Measurements from ENCODE around the gene LMOD1. TPM values are rescaled to one million over a fixed set of nuclear protein-coding genes. Genes with fewer than 3 reads are reported as not detected.
A peak's percentile ranks its signal among the peaks of the same experiment; 100 is the strongest.

Gene LMOD1
- total RNA-seq, 3 donors from 2014 or later, result 11.6 to 442 (median 37.4) TPM

DNA sequence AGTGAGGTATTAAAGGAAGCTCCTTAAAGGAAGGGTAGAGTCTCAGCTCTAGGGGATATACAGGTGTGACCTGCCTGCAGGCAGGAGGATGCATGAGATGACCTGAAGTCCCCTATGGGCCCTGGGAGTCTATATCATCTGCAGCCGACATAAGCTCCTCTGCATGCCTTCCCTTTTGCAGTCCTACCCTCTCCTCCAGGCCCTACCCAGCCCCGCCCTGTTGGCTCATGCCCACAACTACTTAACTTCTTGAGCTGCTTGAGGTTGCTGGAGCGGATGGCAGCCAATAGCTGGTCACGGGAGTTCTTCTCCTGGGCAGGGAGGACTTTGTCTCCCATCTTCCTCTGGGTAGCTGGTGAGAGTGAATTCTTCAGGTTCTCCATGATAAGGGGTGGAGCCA is 47.4 kb downstream of the LMOD1 start:
- no peaks in the 10 kb centered on the region for H3K4me1 ChIP-seq (ENCODE audit: low read depth)
- intact Hi-C loops (cut with DNase I, micrococcal nuclease), result loop anchor here in 1 of 2 donors (5.0 kb wide), 1 partner anchor 48 kb away; the partner anchor contains the start of gene LMOD1
- H3K36me3 ChIP-seq (ENCODE audit: low read depth), result no peaks in the 10 kb centered on the region
- ATAC-seq (no peak), DNase-seq (no peak)
- no peaks in the 10 kb centered on the region for H3K9me3 ChIP-seq
- TF ChIP-seq, protein P1, sequence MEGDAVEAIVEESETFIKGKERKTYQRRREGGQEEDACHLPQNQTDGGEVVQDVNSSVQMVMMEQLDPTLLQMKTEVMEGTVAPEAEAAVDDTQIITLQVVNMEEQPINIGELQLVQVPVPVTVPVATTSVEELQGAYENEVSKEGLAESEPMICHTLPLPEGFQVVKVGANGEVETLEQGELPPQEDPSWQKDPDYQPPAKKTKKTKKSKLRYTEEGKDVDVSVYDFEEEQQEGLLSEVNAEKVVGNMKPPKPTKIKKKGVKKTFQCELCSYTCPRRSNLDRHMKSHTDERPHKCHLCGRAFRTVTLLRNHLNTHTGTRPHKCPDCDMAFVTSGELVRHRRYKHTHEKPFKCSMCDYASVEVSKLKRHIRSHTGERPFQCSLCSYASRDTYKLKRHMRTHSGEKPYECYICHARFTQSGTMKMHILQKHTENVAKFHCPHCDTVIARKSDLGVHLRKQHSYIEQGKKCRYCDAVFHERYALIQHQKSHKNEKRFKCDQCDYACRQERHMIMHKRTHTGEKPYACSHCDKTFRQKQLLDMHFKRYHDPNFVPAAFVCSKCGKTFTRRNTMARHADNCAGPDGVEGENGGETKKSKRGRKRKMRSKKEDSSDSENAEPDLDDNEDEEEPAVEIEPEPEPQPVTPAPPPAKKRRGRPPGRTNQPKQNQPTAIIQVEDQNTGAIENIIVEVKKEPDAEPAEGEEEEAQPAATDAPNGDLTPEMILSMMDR (IDR thresholded peaks at IDR 0.05), result no peak
- no peak overlapping the region for H3K4me3 ChIP-seq

- Histone ChIP-seq H3K36me3 (ENCODE audit: low read depth) (no peaks in the 10 kb centered on the region), H3K4me3 (no peak overlapping the region), H3K9me3 (no peaks in the 10 kb centered on the region), H3K4me1 (ENCODE audit: low read depth) (no peaks in the 10 kb centered on the region)
- ATAC-seq (no peak), DNase-seq (no peak)
- TF ChIP-seq, protein P1 (IDR thresholded peaks at IDR 0.05), result no peak
- intact Hi-C loops (cut with DNase I, micrococcal nuclease), result loop anchor here in 1 of 2 donors (5.0 kb wide), 1 partner anchor 49 kb away; the partner anchor contains the start of gene LMOD1
Measured at GRCh38 chr1:201898240-201898894, 48.0 kb downstream of the LMOD1 start.

DNA sequence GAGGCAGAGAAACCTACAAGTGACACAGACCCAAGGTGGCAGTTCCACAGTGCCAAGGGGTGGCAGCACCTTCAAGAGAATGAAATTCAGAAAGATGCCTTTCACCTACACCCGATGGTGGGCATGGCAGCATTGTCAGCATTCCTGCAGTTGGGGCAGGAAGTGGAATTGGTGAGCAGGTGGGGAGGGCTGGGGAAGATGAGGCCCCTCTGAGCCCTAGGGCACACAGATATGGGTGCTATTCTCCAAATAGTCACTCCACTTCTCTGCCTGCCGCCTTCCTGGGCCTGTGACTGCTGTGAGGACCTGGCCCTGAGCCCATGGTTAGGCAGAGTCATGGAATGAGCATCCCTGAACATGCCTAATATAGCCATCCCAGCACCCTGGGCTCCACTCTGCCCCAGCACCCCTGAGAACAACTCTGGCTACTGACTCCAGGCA is 49.4 kb downstream of the LMOD1 start:
- ATAC-seq, result no peak
- DNase-seq, result no peak
- H3K4me3 ChIP-seq, result no peak overlapping the region
- TF ChIP-seq, protein P1 (IDR thresholded peaks at IDR 0.05), result no peak
- no peaks in the 10 kb centered on the region for H3K9me3 ChIP-seq
- no peaks in the 10 kb centered on the region for H3K4me1 ChIP-seq (ENCODE audit: low read depth)
- intact Hi-C loops (cut with DNase I, micrococcal nuclease), result loop anchor here in 1 of 2 donors (5.0 kb wide), 1 partner anchor 50 kb away; the partner anchor contains the start of gene LMOD1
- no peaks in the 10 kb centered on the region for H3K36me3 ChIP-seq (ENCODE audit: low read depth)

GRCh38 chr1:201895913-201896807 is 50.2 kb downstream of the LMOD1 start:
- DNase-seq (peak; percentile 82 to 93 (median 93)), ATAC-seq (peak; percentile 95)
- H3K4me1 ChIP-seq (ENCODE audit: low read depth), result no peaks in the 10 kb centered on the region
- TF ChIP-seq, protein P1 (IDR thresholded peaks at IDR 0.05), result peak; percentile 88
- intact Hi-C loops (cut with DNase I, micrococcal nuclease), result loop anchor here in 1 of 2 donors (5.0 kb wide), 1 partner anchor 51 kb away; the partner anchor contains the start of gene LMOD1
- no peak overlapping the region for H3K4me3 ChIP-seq
- no peaks in the 10 kb centered on the region for H3K36me3 ChIP-seq (ENCODE audit: low read depth)
- H3K9me3 ChIP-seq, result no peaks in the 10 kb centered on the region

DNA sequence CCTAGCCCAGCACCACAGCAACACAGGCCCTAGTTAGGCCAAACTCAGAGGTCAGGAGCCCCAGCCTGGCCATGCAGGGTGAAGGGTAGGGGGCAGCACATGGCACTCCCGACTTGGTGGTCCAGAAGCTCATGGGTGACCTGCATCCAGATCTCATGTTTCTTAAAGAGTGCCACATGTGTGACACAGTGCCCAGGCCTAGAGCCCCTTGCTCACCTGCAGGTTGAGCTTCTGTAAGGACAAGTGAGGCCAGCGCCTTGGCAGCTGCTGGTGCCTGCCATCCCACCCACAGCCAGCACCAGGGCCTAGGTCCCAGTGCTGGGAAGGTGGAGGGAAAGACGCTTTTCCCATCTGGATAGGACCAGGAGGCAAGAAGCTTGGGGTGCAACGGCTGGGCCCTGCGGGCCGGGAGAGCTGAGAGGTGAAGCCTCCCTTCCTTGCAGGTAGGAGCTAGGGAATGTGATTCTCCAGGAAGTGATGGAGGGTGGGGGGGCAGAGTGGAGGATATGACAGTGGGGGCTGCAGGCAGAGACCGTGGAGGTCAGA is 51.2 kb downstream of the LMOD1 start:
- intact Hi-C loops (cut with DNase I, micrococcal nuclease), result loop anchor here in 1 of 2 donors (5.0 kb wide), 1 partner anchor 52 kb away; the partner anchor contains the start of gene LMOD1
- ATAC-seq, result no peak
- Histone ChIP-seq H3K36me3 (ENCODE audit: low read depth) (no peaks in the 10 kb centered on the region), H3K9me3 (no peaks in the 10 kb centered on the region), H3K4me3 (no peak overlapping the region), H3K4me1 (ENCODE audit: low read depth) (no peaks in the 10 kb centered on the region)
- TF ChIP-seq, protein P1 (IDR thresholded peaks at IDR 0.05), result no peak
- DNase-seq, result no peak
